HG03460 (cell line): ENCODE data around the gene IL5RA.

Experiments used
- ATAC-seq: cut with Tn5 transposase; IDR thresholded peaks from one replicate; pipeline ENCODE4 v1.9.1; 2021; ENCODE audit not compliant: unreplicated experiment

Gene IL5RA, protein sequence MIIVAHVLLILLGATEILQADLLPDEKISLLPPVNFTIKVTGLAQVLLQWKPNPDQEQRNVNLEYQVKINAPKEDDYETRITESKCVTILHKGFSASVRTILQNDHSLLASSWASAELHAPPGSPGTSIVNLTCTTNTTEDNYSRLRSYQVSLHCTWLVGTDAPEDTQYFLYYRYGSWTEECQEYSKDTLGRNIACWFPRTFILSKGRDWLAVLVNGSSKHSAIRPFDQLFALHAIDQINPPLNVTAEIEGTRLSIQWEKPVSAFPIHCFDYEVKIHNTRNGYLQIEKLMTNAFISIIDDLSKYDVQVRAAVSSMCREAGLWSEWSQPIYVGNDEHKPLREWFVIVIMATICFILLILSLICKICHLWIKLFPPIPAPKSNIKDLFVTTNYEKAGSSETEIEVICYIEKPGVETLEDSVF

DNA sequence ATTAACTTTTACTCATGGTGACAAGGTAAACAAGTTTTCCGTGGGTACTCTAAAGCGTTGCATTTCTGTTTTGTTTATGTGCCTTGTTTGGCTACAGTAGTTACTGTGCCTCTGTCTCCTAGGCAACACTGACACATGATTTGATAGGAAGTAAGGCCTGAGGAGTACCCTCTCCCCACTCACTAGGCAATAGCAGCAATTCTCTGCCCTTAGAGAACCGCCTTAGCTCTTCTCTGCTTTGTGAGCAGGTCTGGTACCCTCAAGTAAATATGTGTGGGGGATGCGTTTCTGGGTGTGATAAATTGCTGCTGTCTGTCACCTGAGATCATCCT lies at the start of gene IL5RA:
IL5RA (minus strand) TSS at position 76 of the 332 bp plus-strand sequence. CDS start 5,390 bp downstream, outside the sequence.
- ATAC-seq = no peak

GRCh38 chr3:3157484-3157883 lies 47.3 kb upstream of the IL5RA start:
- no peak for ATAC-seq

DNA sequence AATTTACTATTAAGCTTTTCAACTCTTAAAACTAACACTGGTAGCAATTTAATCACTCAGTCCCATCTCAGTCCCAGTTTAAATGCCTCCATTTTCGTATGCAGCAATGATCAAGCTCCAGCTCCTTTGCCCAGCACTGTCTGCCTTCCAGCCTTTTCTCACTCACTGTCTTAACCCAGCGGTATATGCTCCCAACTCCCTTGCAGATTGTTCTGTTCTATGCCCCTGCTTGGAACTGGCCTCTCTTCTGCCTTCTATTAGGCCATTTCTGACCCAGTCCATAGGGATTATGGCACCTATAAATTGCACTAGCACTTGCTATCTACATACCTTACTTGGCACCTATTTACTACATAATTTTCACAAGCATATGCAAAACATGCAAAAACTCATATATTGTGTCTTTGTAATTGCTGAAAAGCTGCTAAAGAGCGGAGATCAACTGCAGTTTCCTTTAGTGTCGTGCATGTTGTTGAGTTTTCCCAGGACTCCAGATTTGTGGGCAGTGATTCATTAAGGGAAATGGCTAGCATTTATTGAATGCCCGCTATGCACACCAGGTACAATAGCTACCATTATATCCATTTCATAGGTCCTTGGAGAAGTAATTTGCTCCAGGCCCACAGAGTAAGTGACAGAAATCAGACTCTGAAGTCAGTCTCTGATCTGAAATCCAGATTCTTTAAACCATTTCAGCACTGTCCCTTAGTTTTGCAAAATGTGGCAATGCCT lies 44.9 kb upstream of the IL5RA start:
- no peak for ATAC-seq

DNA sequence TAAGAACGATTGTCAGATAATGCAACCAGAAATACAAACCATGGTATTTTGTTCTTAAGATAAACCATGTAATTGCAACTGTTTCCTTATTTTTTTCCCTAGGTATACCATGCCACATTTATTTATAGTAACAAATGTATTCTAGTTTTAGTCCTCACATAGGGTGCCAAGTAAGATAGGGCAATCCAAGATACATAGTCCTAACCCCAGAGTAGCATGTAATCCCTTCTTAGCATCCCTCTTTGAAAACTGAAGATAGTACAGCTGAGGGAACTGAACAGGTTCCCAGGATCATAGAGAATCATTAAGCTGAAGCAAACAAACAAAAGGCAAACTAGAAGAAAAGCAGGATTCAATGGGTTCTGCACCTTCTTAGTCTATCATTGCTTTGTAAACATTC lies 41.3 kb upstream of the IL5RA start:
- no peak for ATAC-seq

GRCh38 chr3:3149560-3149959 lies 39.4 kb upstream of the IL5RA start:
- no peak for ATAC-seq

DNA sequence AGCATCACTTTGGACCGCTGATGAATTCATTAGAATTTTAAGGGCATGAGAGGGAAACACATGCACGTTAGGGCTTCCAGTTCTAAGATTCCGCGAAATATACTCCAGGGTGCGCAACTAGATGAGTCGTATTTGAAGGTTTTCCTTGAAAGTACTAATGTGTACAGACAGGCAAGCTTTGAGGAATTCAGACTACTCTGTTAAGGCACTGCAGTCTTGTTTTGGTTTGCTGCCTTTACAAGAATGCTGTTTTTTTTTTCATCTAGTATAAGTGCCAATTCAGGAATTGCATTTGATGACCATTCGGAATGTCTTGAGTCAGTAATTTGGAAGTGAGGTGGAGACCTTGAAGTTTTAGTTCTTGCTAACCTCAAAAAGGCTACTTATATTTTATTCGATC lies 35.7 kb upstream of the IL5RA start:
- ATAC-seq = no peak

- no peak for ATAC-seq
These were observed 31.8 kb upstream of the IL5RA start for GRCh38 chr3:3141939-3142338.

DNA sequence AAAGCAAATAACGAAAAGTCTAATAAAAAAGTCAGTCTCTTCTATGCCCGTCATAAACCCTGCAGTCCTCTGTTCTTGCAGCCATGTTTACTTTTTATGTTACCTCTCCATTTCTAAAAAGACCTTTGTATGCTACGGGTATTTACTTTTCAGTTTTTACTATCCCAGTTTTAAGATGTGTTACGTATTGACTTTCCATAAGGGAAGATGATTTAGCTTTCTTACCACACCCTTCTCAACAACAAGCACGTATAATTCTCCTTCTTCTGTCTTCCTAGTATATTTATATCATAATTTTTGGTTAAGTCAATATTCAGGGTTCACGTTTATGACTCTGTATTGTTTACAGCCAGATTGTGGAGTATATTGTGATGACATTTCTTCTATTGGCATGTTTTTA lies 27.4 kb upstream of the IL5RA start:
- ATAC-seq = no peak

DNA sequence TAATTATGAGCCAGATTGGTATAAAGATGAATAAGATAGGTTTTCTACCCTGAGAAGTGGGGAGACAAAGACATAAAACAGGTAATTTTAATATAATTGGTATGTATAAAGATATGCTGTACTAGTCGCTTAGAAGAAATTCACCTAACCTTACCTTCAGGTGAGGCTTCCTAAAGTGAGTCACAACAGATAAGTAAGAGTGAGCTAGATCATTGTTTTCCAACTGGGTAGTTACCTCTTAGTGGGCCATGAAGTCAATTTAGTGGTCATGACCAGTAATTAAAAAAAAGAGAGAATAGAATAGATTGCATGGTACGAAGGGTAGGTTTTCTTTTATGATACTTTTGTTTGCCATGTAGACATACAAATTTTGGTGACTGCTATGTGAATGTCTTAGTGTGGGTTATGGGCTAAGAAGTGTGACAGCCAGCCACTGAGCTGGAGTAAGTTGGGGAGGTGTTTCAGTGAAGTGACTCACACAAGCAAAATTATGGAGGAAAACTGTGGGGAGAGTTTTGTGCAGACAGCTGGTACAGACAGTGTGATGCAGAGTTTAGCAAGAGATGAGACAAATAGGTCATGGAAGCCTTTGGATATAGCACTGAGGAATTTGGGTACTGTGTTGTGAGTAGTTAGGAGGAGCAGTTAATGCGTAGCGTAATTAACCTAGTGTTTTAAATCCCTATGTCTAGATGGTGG lies 24.7 kb upstream of the IL5RA start:
- no peak for ATAC-seq

DNA sequence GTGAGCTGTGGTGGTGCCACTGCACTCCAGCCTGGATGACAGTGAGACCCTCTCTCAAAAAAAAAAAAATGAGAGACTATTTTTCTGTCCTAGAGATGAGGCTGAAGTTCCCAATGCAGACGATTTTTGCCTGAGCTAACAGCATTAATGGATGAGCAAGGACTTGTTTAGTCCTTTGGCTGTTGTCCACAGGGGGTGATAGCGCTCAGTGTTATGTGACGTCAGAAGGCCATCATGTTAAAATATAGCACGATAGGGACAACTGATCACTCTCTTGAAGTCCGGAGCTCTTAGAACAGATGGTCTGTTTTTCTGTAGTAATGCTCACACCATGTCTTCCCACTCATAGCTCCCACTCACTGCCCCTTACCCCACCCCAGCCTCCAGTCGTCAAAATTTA lies 23.3 kb upstream of the IL5RA start:
- no peak for ATAC-seq

DNA sequence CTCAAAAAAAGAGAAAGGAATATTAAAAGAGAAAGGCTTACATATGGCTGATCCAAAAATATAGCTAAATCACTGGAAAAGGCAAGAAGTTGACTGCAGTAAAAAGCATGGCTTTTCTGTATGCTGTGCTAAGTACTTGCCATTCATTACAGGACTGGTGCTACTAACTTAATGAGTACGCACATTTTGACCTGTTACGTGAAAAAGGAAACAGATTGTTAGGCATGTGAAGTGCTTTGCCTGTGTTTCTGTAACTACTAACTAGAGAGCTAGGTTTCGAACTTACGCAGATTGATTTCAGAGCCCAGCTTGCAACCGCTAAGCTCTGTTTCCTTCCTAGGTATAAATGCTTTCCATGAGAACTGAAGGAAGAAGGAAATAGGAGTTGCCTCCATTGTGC lies 19.4 kb upstream of the IL5RA start:
- no peak for ATAC-seq

DNA sequence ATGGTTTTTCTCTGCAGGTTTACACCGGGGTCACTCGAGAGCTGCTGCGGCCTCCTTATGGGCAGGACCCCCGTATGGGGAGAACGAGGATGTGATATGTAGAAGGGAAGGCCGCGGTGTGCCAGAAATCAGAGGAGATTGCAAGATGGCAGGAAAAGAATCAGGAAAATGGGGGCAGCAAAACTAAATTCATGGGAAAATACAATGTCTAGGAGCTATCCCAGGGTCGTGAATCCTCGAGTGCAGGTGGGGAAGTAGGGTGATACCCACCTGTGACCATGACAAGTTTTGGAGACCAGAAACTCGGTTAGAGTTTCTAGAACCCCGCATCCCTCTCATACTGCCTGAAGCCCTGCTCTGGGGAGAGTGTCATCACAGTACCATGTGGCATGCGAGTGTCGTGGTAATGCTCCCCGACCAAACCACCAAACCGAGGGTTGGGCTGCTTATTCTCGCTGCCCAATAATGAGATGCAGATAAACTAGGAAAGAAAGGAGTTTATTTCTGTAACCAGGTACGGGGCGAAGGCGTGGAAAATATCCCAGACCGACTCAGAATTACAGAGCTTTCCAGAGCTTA lies 17.3 kb upstream of the IL5RA start:
- no peak for ATAC-seq

- peak; percentile 93 for ATAC-seq
These were observed 16.6 kb upstream of the IL5RA start, which contains the start of gene TRNT1 for GRCh38 chr3:3126477-3127431. TRNT1 (plus strand) TSS chr3:3126940; CDS start chr3:3129041, 2,101 bp downstream.

DNA sequence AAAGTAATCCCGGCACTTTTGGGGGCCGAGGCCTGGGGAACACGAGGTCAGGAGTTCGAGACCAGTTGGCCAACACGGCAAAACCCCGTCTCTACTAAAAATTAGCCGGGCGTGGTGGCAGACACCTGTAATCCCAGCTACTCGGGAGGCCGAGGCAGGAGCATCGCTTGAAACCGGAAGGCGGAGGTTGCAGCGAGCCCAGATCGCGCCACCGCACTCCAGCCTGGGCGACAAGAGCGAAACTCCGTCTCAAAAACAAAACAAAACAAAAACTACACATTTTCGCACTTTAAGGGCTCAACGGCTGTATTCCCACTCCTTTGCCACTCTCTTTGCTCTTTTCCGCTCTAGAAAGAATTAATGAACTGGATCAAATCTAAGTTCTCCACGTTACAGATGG lies 15.8 kb upstream of the IL5RA start:
- no peak for ATAC-seq

DNA sequence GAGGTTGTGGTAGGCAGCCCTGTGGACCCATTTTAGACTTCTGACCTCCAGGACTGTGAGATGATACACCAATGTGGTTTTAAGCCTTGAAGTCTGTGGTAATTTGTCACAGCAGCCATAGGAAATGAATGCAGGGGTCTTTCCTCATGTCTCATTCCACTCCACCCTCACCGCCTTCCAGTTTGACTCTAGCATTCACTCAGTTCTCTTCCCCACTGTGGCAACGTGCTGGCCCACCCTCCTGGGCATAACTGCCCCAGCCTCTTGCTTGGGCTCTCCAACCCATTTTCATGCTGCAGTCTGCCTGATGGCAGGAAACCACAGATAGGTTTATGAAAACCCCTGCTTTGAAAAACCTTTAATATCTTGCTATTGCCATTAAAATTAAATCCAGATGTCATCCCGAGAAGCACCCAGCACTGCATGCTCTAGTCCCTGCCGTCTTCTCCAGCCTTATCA lies 9.2 kb upstream of the IL5RA start:
- no peak for ATAC-seq

DNA sequence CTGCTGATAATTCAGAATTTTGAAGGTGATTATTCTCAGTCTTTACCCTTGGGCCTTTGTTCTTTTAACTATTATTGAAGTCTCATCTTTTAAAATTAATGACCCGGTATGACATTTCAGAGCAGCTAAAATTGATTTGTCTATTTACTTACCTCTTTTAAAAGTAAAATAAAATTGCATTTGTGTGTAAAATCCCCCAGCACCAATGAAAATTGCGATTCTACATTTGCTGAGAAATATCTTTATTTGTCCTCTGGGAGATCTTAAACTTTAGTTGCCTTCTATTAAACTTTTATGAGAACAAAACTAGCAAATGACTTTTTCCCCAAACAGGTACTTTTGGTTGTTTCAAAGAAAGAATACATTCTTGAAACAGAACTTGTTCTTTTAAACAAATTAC lies 7.5 kb upstream of the IL5RA start:
- ATAC-seq = no peak

- no peak for ATAC-seq
These were observed 3.0 kb upstream of the IL5RA start for GRCh38 chr3:3113042-3113709.

DNA sequence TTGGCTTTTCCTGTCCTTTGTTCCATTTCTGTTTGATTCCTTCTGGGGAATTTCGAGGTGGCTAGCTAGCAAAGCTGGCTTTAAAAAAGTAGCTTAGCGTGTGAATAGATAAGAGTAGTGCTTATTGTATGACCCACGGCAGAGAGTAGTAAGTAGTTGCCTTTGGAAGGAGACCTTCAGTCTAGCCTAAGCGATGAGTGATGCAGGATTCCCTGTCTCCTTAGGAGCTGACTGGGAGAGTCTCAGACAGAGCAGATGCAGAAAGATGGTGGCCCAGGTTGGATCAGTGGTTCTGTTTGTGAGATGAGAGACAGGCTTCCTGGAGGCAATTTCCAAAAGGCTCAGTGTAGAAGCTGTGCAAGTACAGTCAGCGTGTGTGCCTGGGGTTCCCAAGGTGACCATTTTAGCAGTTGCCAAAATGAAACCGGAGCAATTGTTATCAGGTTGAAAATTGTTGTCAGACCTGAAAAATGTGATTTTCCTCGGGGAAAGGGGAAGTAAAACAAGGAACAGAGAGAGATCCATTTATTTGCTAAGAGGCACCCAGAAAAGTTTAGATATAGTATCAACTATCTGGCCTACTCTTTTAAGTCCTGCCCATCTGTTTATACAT lies 681 bp upstream of the IL5RA start:
- ATAC-seq = no peak
